Left lung (tissue), 10 donors: ENCODE results near the gene SOSTDC1. TPM values are rescaled to one million over a fixed set of nuclear protein-coding genes. Genes with fewer than 3 reads are reported as not detected.

Experiments
- ATAC-seq: fragments of 200-7000 bp; cut with Tn5 transposase; one replicate; pipeline ENCODE4 v1.9.1; 2020; ENCODE audit warnings: moderate library complexity
- DNase-seq, 4 donors: peaks; one replicate each; pipeline ENCODE4 v3.0.0-alpha.2; 2013 to 2020
- H3K27ac ChIP-seq, 2 donors: fragments of 200-600 bp; sonication (generic) in 1 of 2; one replicate each; pipeline versions ENCODE4 v1.5.0 to v1.8.0; 2020 to 2021
- H3K27me3 ChIP-seq, 2 donors: fragments of 200-600 bp; sonication (generic) in 1 of 2; one replicate each; pipeline versions ENCODE4 v1.5.0 to v1.8.0; 2020 to 2021
- H3K36me3 ChIP-seq, 2 donors: fragments of 200-600 bp; sonication (generic) in 1 of 2; one replicate each; pipeline versions ENCODE4 v1.5.0 to v1.8.0; 2020 to 2021
- H3K4me1 ChIP-seq, 2 donors: fragments of 200-600 bp; one replicate each; pipeline ENCODE4 v1.8.0; 2021
- H3K4me3 ChIP-seq, 2 donors: fragments of 200-600 bp; sonication (generic) in 1 of 2; one replicate each; pipeline versions ENCODE4 v1.5.0 to v1.8.0; 2020 to 2021; ENCODE audit warnings: mild to moderate bottlenecking in 1 of 2
- H3K9me3 ChIP-seq, 2 donors: fragments of 200-600 bp; sonication (generic) in 1 of 2; one replicate each; pipeline versions ENCODE4 v1.5.0 to v1.8.0; 2020 to 2021
- CTCF ChIP-seq, 2 donors: fragments of 200-600 bp; sonication (generic) in 1 of 2; IDR thresholded peaks; one replicate each; pipeline versions ENCODE4 v1.5.0 to v1.8.0; 2021; ENCODE audit warnings: antibody characterized with exemption in 2 of 2
- intact Hi-C, 2 donors: fragments of 100-400 bp; cut with DNase I; formaldehyde crosslinking; loops; one replicate each; pipeline versions ENCODE4 v1.11.2 to v1.14.2; 2022
- polyA plus RNA-seq, 6 donors: library from polyadenylated mRNA; unstranded; fragments of 120-200 nt; gene quantifications; one replicate each; pipeline ENCODE4 v1.2.1, GENCODE V29; 2013; ENCODE audit not compliant: insufficient read length in 6 of 6
- total RNA-seq, 2 donors: library from RNA; stranded (reverse); fragmentation: NEBNext Ultra II Directional; extraction: Animal tissue kit (Norgen Biotek cat#: 25700); gene quantifications; one replicate each; pipeline ENCODE4 v1.2.1, GENCODE V29; 2021
- donor health status: DM: no; HTN: yes; CAD: no.
- donor health status: DM: no; HTN: no; CAD: no.

SOSTDC1 gene
- total and polyA plus RNA-seq, 8 donors = 8.8 to 33.0 (median 25.9) TPM

DNA sequence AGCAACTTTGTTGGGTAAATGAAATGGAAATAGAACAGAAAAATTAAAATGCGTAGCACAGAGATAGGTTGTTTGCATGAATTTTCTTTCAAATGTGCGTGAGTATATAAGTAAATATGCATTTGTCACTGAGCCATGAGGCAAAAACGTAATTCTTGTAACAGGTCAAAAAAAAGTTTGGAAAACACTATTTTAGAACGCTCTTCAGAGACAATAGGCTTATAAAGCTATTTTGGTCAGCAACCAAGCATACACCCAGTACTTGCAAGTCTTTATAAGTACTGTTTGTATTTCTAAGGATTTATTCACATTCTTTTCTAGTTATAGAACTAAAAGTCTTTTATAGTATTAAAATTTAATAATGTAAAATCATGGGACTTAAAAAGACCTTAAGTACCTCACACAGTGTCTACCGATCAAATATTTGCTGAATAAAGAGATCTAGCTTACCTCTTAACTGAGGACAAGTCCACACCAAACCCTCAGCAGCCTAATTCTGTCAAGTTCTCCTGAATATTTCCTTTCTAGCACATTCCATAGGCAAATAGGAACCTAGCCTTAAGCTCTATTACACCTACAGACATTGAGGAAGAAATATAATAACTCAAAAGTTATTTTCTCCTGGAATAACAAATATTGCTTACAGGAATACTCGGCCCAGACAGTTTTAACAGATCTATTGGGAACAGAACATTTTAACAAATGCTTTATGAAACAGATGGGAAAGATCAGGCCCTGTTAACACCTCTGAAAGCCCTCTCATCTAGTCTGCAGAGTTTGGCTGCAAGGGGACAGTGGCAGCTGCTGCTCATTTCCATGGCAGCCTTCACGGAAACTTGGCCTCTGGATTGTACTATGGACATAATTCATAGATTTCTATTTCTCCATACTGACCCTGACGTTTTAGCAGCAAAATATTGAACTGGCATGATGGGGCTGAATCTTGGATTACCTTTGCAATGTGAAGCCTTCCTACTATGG is 53.0 kb downstream of the SOSTDC1 start:
- peak overlapping the region in 1 of 2 donors; percentile 5 for H3K27ac ChIP-seq
- no peak overlapping the region for H3K4me3 ChIP-seq
- TF ChIP-seq CTCF (IDR thresholded peaks at IDR 0.05) = no peak
- intact Hi-C loops = no loop called here
- ATAC-seq (peak; percentile 82), DNase-seq (peak in 2 of 4 donors; percentile 51 to 71)
- H3K4me1 ChIP-seq = no peaks in the 10 kb centered on the region
- no peaks in the 10 kb centered on the region for H3K36me3 ChIP-seq
- H3K27me3 ChIP-seq = no peaks in the 10 kb centered on the region
- no peaks in the 10 kb centered on the region for H3K9me3 ChIP-seq

Other genes with a start within 250 kb of the SOSTDC1 start
- 1 to 10 TPM; 2.1 to 3.6 TPM for gene CRPPA, start 44.2 kb downstream of the SOSTDC1 start, total RNA-seq
- gene CRPPA, start 44.2 kb downstream of the SOSTDC1 start, polyA plus RNA-seq = 1 to 10 TPM; 2.9 to 4.2 (median 3.3) TPM
- not detected for gene LRRC72, start 61.1 kb upstream of the SOSTDC1 start, total RNA-seq
- not detected for gene LRRC72, start 61.1 kb upstream of the SOSTDC1 start, polyA plus RNA-seq
- gene ANKMY2, start 180.0 kb upstream of the SOSTDC1 start, total RNA-seq = 10 to 100 TPM; 11.8 to 12.2 TPM
- 10 to 100 TPM; 31.8 to 40.7 (median 36.4) TPM for gene ANKMY2, start 180.0 kb upstream of the SOSTDC1 start, polyA plus RNA-seq
- 10 to 100 TPM; 39.7 to 50.8 TPM for gene BZW2, start 180.4 kb upstream of the SOSTDC1 start, total RNA-seq
- gene BZW2, start 180.4 kb upstream of the SOSTDC1 start, polyA plus RNA-seq = 10 to 100 TPM; 71.6 to 88.9 (median 81.2) TPM